Small intestine (tissue), 7 donors: ENCODE data around the gene CRISPLD2. TPM values are rescaled to one million over a fixed set of nuclear protein-coding genes. Genes with fewer than 3 reads are reported as not detected.

Experiments used
- DNase-seq, 2 donors: peaks; one replicate each; pipeline versions ENCODE4 v3.0.0 to v3.0.0-alpha.2; 2013
- FAIRE-seq: peaks from 2 replicates; lab custom pipeline; 2012; peaks lifted over from hg19 to GRCh38; lab: Jason Lieb, UNC
- H3K27ac ChIP-seq, 3 donors: one replicate each; pipeline ENCODE4 v1.5.1; 2013; ENCODE audit warnings: low read length in 2 of 3, mild to moderate bottlenecking in 2 of 3, control low read depth in 1 of 3, inconsistent platforms in 1 of 3, low read depth in 1 of 3, moderate library complexity in 1 of 3
- H3K27me3 ChIP-seq, 3 donors: one replicate each; pipeline ENCODE4 v1.6.1; 2013; ENCODE audit warnings: low read length in 3 of 3, inconsistent platforms in 1 of 3; ENCODE audit not compliant: control insufficient read depth in 3 of 3, insufficient read depth in 3 of 3
- H3K36me3 ChIP-seq, 3 donors: one replicate each; pipeline ENCODE4 v1.6.1; 2013; ENCODE audit warnings: low read length in 3 of 3, inconsistent platforms in 1 of 3, low read depth in 1 of 3, mild to moderate bottlenecking in 1 of 3, moderate library complexity in 1 of 3; ENCODE audit not compliant: control insufficient read depth in 3 of 3, insufficient read depth in 2 of 3
- H3K4me1 ChIP-seq, 3 donors: one replicate each; pipeline ENCODE4 v1.6.1; 2013; ENCODE audit warnings: low read length in 2 of 3, inconsistent platforms in 1 of 3, low read depth in 1 of 3, mild to moderate bottlenecking in 1 of 3, moderate library complexity in 1 of 3; ENCODE audit not compliant: control insufficient read depth in 3 of 3, insufficient read depth in 2 of 3
- H3K4me3 ChIP-seq, 3 donors: one replicate each; pipeline ENCODE4 v1.5.1; 2013; ENCODE audit warnings: low read length in 3 of 3, control low read depth in 1 of 3, inconsistent platforms in 1 of 3, low read depth in 1 of 3, mild to moderate bottlenecking in 1 of 3, moderate library complexity in 1 of 3
- H3K9me3 ChIP-seq, 2 donors: one replicate each; pipeline ENCODE4 v1.6.1; 2013; ENCODE audit warnings: low read depth in 1 of 2, low read length in 1 of 2; ENCODE audit not compliant: control insufficient read depth in 2 of 2, insufficient read depth in 1 of 2
- WGBS, 3 donors: extraction: QIAGEN DNeasy Blood & Tissue Kit; methylation state at CpG; one replicate each; pipeline ENCODE4 v1.1.7; 2013; 5-methylcytosine and 5-hydroxymethylcytosine counted together
- polyA plus RNA-seq, 4 donors: library from polyadenylated mRNA; stranded (reverse) in 3 of 4; unstranded in 1 of 4; fragments of 200-250 nt in 3 of 4; fragments of 120-200 nt in 1 of 4; gene quantifications; one replicate each; pipeline versions ENCODE4 v1.2.1 to v1.2.3, GENCODE V29; 2013
- donor health status: healthy with polysubstance abuse.
- donor health status: control.
- donor health status: control.
- donor health status: Bipolar disorder and iron deficiency.
- donor health status: healthy.

Gene CRISPLD2
- polyA plus RNA-seq, 4 donors = 0.89 to 31.4 (median 4.9) TPM

DNA sequence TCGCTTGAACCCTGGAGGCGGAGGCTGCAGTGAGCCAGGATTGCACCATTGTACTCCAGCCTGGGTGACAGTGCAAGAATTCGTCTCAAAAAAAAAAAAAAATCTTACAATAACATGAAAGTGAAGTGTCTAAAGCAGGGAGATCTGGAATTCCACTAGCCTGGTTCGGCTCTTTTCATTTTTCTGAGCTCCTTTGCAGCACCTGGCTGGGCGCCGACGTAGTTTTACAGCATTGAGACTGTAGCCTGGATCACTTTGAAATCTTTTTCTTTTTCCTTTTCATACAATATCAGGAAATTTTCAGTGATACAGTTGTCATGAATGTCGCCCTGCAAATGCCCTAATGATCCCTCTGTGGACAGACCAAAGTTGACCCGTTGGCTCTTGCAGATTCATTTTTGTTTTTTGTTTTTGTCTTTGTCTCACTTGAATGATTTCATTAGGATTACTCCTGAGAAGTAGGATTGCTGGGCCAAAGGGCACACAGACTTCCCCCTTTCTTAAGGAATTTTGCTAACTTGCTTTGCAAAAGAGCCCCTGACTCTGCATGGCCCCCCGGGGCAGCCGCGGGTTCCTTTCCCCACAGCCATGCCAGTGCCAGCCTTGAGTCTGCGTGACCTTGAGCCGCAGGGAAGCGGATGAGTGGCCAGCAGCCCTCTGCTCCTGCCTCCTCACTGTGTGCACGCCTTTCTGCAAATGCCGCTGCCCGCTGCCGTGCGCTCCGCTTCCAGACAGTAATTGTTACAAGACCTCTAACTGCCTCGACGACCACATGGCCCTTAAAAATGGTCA, 28.0 kb downstream of the CRISPLD2 start:
- Histone ChIP-seq H3K27ac (no peak overlapping the region), H3K36me3 (peaks cover 0 to 14% (median 0%) of the 10 kb centered on the region in 3 donors), H3K9me3 (no peaks in the 10 kb centered on the region), H3K4me1 (no peaks in the 10 kb centered on the region), H3K4me3 (no peak overlapping the region), H3K27me3 (peaks cover 0 to 6% (median 0%) of the 10 kb centered on the region in 3 donors)
- no peak for DNase-seq
- no peak for FAIRE-seq
- WGBS, 3 donors = 72 to 89% (median 82%) methylated on average over 23 of the region's 23 CpGs

DNA sequence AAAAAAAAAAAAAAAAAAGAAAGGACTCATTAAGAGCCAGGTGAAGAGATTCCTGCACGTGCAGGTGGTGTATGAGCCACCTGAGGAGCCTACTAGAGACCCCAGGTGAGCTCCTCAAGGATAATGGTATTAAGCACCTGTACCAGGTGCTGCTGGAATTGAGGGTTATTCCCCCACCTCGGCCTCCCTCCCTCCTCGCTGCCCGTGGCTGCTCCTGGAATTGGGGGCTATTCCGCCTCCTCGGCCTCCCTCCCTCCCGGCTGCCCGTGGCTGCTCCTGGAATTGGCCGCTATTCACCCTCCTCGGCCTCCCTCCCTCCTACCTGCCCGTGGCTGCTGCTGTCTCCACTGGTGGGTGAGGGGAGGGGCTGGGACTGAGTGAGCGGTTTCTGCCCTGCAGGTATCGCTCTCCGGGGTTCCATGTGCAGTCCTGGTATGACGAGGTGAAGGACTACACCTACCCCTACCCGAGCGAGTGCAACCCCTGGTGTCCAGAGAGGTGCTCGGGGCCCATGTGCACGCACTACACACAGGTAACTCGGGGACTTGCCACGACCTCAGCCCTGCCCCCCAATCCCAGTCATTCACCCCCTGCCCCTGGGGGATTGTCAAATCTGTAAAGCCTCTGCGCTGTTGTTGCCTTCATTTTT, 29.3 kb downstream of the CRISPLD2 start:
- Histone ChIP-seq H3K27me3 (peaks cover 0 to 6% (median 0%) of the 10 kb centered on the region in 3 donors), H3K9me3 (no peaks in the 10 kb centered on the region), H3K36me3 (peaks cover 0 to 14% (median 0%) of the 10 kb centered on the region in 3 donors), H3K4me3 (no peak overlapping the region), H3K4me1 (no peaks in the 10 kb centered on the region), H3K27ac (no peak overlapping the region)
- no peak for FAIRE-seq
- DNase-seq = no peak
- 71 to 84% (median 78%) methylated on average over 22 of the region's 22 CpGs for WGBS, 3 donors

DNA sequence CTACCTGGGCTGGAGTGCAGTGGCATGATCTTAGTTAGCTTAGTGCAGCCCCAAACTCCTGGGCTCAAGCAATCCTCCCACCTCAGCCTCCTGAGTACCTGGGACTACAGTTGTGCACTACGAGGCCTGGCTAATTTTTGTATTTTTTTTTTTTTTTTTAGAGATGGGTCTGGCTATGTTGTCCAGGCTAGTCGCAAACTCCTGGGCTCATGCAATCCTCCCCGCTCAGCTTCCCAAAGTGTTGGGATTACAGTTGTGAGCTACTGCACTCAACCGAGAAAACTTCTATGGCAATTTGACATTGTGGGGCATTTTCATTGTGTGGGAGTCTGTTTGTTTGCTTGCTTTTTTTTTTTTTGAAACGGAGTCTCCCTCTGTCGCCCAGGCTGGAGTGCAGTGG, 30.0 kb downstream of the CRISPLD2 start:
- H3K4me3 ChIP-seq = no peak overlapping the region
- FAIRE-seq = no peak
- H3K9me3 ChIP-seq = no peaks in the 10 kb centered on the region
- no peak overlapping the region for H3K27ac ChIP-seq
- peaks cover 0 to 6% (median 0%) of the 10 kb centered on the region in 3 donors for H3K27me3 ChIP-seq
- WGBS, 3 donors = 86 to 93% (median 92%) methylated on average over 6 of the region's 6 CpGs
- H3K4me1 ChIP-seq = no peaks in the 10 kb centered on the region
- no peak for DNase-seq
- peaks cover 0 to 12% (median 0%) of the 10 kb centered on the region in 3 donors for H3K36me3 ChIP-seq

DNA sequence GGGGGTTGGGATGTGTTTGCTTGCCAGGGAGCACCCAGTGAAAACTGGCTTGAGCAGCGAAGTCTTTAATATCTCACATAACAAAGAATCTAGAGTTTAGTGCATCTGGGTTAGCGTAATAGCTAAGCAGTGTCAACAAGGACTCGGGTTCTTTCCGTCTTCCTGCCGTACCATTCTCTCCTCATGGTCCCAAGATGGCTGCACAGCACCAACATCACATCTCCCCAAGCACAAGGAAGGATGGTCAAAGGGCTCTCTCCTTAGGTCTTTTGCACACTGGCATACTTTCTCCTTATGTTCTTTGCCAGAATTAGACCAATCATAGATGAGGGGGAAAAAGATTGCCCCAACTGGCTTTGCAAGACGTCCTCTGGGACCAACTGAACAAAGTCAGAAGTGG, 30.9 kb downstream of the CRISPLD2 start:
- Histone ChIP-seq H3K4me1 (no peaks in the 10 kb centered on the region), H3K36me3 (peaks cover 0 to 13% (median 0%) of the 10 kb centered on the region in 3 donors), H3K27ac (no peak overlapping the region), H3K27me3 (peaks cover 0 to 6% (median 0%) of the 10 kb centered on the region in 3 donors), H3K9me3 (no peaks in the 10 kb centered on the region), H3K4me3 (no peak overlapping the region)
- no peak for DNase-seq
- FAIRE-seq = no peak
- WGBS, 3 donors = 89 to 97% (median 91%) methylated on average over 6 of the region's 6 CpGs

DNA sequence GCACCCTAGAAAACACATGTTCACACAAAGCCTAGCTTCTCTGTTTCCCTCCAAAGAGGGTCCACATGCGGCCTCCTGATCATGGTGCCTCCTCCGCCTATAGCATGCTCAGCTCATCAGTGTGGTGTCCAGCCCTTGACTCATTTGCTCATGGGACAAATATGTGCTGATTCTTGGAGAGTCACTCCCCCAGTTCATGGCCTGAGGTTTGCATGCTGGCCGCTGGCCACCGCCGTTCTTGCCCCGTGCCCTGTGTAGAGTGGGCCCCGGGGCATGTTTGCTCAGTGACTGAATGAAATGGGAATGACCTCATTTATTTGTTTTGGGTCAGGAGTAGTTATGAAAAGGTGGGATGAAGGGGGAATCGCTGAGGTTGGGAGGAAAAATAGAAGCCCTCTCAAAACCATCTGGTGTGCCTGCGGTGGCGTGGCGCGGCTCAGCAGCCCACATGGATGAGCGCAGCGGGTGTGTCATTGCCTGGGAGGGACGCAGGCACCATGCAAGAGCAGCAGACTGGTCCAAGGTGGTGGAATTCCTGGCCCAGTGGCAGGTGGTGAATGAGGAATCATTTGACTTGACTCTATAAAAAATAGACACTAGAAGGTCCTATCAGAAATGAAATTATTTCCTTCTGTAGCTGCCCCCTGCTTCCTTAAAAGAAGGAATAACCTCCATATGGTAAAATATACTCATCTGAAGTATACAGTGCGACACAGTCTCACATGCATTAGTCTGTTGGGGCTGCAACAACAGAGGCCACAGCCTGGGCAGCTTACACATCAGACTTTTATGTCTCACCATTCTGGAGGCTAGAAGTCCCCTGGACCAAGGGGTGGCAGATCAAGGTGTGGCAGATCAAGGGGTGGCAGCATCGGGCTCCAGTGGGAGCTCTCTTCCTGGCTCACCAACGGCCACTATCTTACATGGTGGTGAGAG, 31.7 kb downstream of the CRISPLD2 start:
- H3K27me3 ChIP-seq = peaks cover 0 to 6% (median 0%) of the 10 kb centered on the region in 3 donors
- H3K4me1 ChIP-seq = no peaks in the 10 kb centered on the region
- FAIRE-seq (no peak), DNase-seq (no peak)
- no peak overlapping the region for H3K4me3 ChIP-seq
- 78 to 80% (median 78%) methylated on average over 18 of the region's 18 CpGs for WGBS, 3 donors
- peaks cover 0 to 13% (median 0%) of the 10 kb centered on the region in 3 donors for H3K36me3 ChIP-seq
- H3K27ac ChIP-seq = no peak overlapping the region
- no peaks in the 10 kb centered on the region for H3K9me3 ChIP-seq

DNA sequence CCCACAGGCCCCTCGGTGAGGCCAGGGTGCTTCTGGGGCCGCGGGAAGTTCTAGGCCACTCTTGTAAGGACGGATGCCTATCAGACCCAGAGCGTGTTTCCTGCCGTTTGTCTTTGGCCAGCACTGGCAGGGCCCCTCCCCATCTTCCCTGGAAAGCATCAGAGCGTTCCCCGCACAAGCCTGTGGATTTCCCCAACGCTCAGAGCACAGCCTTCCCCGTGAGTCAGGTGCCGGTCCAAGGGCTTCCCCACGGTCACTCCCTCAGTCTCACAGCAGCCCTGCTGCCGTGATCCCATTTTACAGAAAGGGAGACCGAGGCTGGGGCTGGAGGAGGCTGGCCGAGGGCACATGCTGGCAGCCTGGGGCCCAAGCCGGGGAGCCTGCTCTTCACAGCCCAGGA, 33.7 kb downstream of the CRISPLD2 start:
- Histone ChIP-seq H3K9me3 (no peaks in the 10 kb centered on the region), H3K4me3 (no peak overlapping the region), H3K4me1 (no peaks in the 10 kb centered on the region), H3K27ac (no peak overlapping the region), H3K27me3 (no peaks in the 10 kb centered on the region), H3K36me3 (peaks cover 0 to 7% (median 0%) of the 10 kb centered on the region in 3 donors)
- no peak for FAIRE-seq
- DNase-seq = no peak
- WGBS, 3 donors = 69 to 81% (median 74%) methylated on average over 16 of the region's 16 CpGs

DNA sequence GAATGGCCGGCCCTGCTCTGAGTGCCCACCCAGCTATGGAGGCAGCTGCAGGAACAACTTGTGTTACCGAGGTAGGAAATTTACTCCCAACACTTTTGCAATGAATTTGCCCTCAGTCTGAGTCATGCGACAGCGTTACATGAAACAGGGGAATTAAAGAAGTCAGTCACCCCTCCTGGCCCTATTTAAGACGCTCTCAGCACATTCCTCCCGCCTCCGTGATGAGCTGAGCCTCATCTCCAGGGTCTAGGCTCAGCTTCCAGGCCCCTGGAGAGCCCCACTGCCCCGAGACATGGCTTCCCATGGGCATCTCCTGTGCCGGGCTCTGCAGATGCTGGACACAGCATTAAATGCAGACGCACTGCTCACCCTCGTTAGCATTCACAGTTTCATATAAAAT, 35.0 kb downstream of the CRISPLD2 start:
- Histone ChIP-seq H3K9me3 (peaks cover 0 to 7% of the 10 kb centered on the region in 2 donors), H3K4me1 (no peaks in the 10 kb centered on the region), H3K4me3 (no peak overlapping the region), H3K27ac (no peak overlapping the region), H3K27me3 (no peaks in the 10 kb centered on the region), H3K36me3 (peaks cover 0 to 7% (median 0%) of the 10 kb centered on the region in 3 donors)
- no peak for DNase-seq
- no peak for FAIRE-seq
- 86 to 94% (median 87%) methylated on average over 11 of the region's 11 CpGs for WGBS, 3 donors
